Fibroblast of the conjunctiva (primary cell): ENCODE results near the gene LAMA2.
A peak's percentile ranks its signal among the peaks of the same experiment; 100 is the strongest.

Source experiments
- DNase-seq: peaks from one replicate; pipeline ENCODE4 v3.0.0-alpha.2; 2010; ENCODE audit warnings: low read depth

The LAMA2 gene

GRCh38 chr6:129211626-129212025 lies 328.7 kb downstream of the LAMA2 start:
- no peak for DNase-seq

- no peak for DNase-seq
These were observed 329.1 kb downstream of the LAMA2 start for GRCh38 chr6:129212081-129212480.

GRCh38 chr6:129215246-129215645 lies 332.3 kb downstream of the LAMA2 start:
- no peak for DNase-seq

- DNase-seq: peak; percentile 4
These were observed 333.1 kb downstream of the LAMA2 start for GRCh38 chr6:129215916-129216520.

- no peak for DNase-seq
These were observed 334.8 kb downstream of the LAMA2 start for GRCh38 chr6:129217701-129218100.

- no peak for DNase-seq
These were observed 350.7 kb downstream of the LAMA2 start for GRCh38 chr6:129233458-129234134.

- DNase-seq: no peak
These were observed 352.4 kb downstream of the LAMA2 start for GRCh38 chr6:129235167-129236000.

- no peak for DNase-seq
These were observed 353.1 kb downstream of the LAMA2 start for GRCh38 chr6:129236001-129236517.

GRCh38 chr6:129238991-129239390 lies 356.1 kb downstream of the LAMA2 start:
- DNase-seq: no peak

- no peak for DNase-seq
These were observed 357.0 kb downstream of the LAMA2 start for GRCh38 chr6:129239825-129240491.

- no peak for DNase-seq
These were observed 357.5 kb downstream of the LAMA2 start for GRCh38 chr6:129240492-129240853.

GRCh38 chr6:129242546-129242945 lies 359.6 kb downstream of the LAMA2 start:
- DNase-seq: no peak

- no peak for DNase-seq
These were observed 360.4 kb downstream of the LAMA2 start for GRCh38 chr6:129243377-129243776.

GRCh38 chr6:129248946-129249345 lies 366.0 kb downstream of the LAMA2 start:
- no peak for DNase-seq

- DNase-seq: peak; percentile 57
These were observed 368.9 kb downstream of the LAMA2 start for GRCh38 chr6:129251669-129252376.

GRCh38 chr6:129252377-129253071 lies 369.6 kb downstream of the LAMA2 start:
- DNase-seq: no peak

- DNase-seq: no peak
These were observed 370.3 kb downstream of the LAMA2 start for GRCh38 chr6:129253242-129253641.

GRCh38 chr6:129253727-129254126 lies 370.8 kb downstream of the LAMA2 start:
- DNase-seq: no peak

GRCh38 chr6:129257196-129257595 lies 374.3 kb downstream of the LAMA2 start:
- no peak for DNase-seq

GRCh38 chr6:129262661-129263060 lies 379.7 kb downstream of the LAMA2 start:
- DNase-seq: no peak

GRCh38 chr6:129263176-129263575 lies 380.2 kb downstream of the LAMA2 start:
- DNase-seq: no peak
